Esophagus muscularis mucosa (tissue), 4 donors: Measurements from ENCODE around the gene OXCT1. TPM values are rescaled to one million over a fixed set of nuclear protein-coding genes. Genes with fewer than 3 reads are reported as not detected.

ENCODE experiments used
- DNase-seq: peaks from one replicate; pipeline ENCODE4 v3.0.0-alpha.2; 2017; ENCODE audit errors: extremely low spot score
- H3K27ac ChIP-seq, 4 donors: fragments of 200-600 bp; sonication (generic); replicated peaks in 1 of 4; 1 replicate in 3 of 4; 2 replicates in 1 of 4; pipeline ENCODE4 v1.5.1; 2016 to 2019; ENCODE audit warnings: mild to moderate bottlenecking in 1 of 4
- H3K27me3 ChIP-seq, 4 donors: fragments of 200-600 bp; sonication (generic); one replicate each; pipeline versions ENCODE4 v1.5.1 to v1.6.0; 2016 to 2019
- H3K36me3 ChIP-seq, 4 donors: fragments of 200-600 bp; sonication (generic); one replicate each; pipeline ENCODE4 v1.5.1; 2016 to 2019
- H3K4me1 ChIP-seq, 4 donors: fragments of 200-600 bp; sonication (generic); one replicate each; pipeline ENCODE4 v1.5.1; 2016 to 2019
- H3K4me3 ChIP-seq, 4 donors: fragments of 200-600 bp; sonication (generic); 1 replicate in 2 of 4; 2 replicates in 2 of 4; pipeline ENCODE4 v1.5.1; 2016 to 2019; ENCODE audit warnings: mild to moderate bottlenecking in 4 of 4, moderate library complexity in 1 of 4
- H3K9me3 ChIP-seq, 4 donors: fragments of 200-600 bp; sonication (generic); 1 replicate in 3 of 4; 2 replicates in 1 of 4; pipeline ENCODE4 v1.5.1; 2016 to 2019
- EP300 ChIP-seq: sonication (generic); formaldehyde crosslinking; IDR thresholded peaks from one replicate; pipeline ENCODE4 v1.6.1; 2017; ENCODE audit warnings: antibody characterized with exemption
- POLR2A ChIP-seq: fragments of 450-650 bp; IDR thresholded peaks from one replicate; pipeline ENCODE4 v1.6.1; 2017; ENCODE audit warnings: antibody characterized with exemption, moderate library complexity, mild to moderate bottlenecking, low read depth
- POLR2AphosphoS5 ChIP-seq, 2 donors: sonication (generic); formaldehyde crosslinking; IDR thresholded peaks; one replicate each; pipeline ENCODE4 v1.6.1; 2017; ENCODE audit warnings: antibody characterized with exemption in 2 of 2
- WGBS: methylation state at CpG from one replicate; pipeline ENCODE4 v1.1.5; 2018; 5-methylcytosine and 5-hydroxymethylcytosine counted together
- intact Hi-C: fragments of 100-400 bp; cut with DNase I; formaldehyde crosslinking; loops from one replicate; pipeline ENCODE4 v1.15.1; 2023
- total RNA-seq, 4 donors: library from RNA; depleted of rRNA; stranded (reverse); fragments of >200 nt; gene quantifications; one replicate each; pipeline versions ENCODE4 v1.1.0 to v1.2.1, GENCODE V29; 2016
- TF ChIP-seq, protein P1 (sequence below), 3 experiments: fragments of 200-600 bp in 2 of 3; fragments of 450-650 bp in 1 of 3; sonication (generic) in 2 of 3; IDR thresholded peaks; one replicate each; pipeline ENCODE4 v1.5.1; 2017 to 2019; ENCODE audit warnings: antibody characterized with exemption in 3 of 3, mild to moderate bottlenecking in 2 of 3, moderate library complexity in 1 of 3

OXCT1 gene
- total RNA-seq, 4 donors from 2014 or later = 30.8 to 47.6 (median 37.7) TPM

DNA sequence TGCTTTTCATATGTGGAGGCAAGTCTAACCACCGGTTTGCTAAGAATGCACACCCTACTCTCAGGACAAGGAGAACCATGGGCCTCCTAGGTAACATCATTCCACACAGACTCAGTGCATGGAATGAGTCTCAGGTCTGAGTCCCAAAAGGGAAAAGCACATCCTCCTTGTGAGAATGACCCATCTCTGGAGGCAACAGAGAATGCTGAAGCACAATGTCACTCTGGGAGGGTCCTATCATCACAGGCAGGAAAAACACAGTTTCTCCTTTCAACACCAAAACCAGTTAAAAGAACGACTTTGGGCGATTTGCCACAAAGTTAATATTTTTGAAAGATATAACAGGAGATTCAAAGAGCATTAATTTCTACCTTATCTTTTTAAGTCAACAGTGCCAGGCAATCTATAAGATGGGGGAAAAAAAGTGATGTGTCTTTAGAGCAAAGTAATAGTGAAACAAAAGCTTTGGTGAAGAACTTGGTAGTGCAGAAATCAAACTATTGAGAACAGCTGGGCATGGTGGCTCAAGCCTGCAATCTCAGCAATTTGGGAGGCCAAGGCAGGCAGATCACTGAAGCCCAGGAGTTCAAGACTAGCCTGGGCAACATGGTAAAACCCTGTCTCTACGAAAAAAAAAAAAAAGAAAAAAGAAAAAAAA lies 97.3 kb downstream of the OXCT1 start:
- intact Hi-C loops = no loop called here

GRCh38 chr5:41772056-41772455 lies 98.2 kb downstream of the OXCT1 start:
- TF ChIP-seq, protein P1, sequence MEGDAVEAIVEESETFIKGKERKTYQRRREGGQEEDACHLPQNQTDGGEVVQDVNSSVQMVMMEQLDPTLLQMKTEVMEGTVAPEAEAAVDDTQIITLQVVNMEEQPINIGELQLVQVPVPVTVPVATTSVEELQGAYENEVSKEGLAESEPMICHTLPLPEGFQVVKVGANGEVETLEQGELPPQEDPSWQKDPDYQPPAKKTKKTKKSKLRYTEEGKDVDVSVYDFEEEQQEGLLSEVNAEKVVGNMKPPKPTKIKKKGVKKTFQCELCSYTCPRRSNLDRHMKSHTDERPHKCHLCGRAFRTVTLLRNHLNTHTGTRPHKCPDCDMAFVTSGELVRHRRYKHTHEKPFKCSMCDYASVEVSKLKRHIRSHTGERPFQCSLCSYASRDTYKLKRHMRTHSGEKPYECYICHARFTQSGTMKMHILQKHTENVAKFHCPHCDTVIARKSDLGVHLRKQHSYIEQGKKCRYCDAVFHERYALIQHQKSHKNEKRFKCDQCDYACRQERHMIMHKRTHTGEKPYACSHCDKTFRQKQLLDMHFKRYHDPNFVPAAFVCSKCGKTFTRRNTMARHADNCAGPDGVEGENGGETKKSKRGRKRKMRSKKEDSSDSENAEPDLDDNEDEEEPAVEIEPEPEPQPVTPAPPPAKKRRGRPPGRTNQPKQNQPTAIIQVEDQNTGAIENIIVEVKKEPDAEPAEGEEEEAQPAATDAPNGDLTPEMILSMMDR (IDR thresholded peaks at IDR 0.05) = no peak
- TF ChIP-seq POLR2AphosphoS5 (IDR thresholded peaks at IDR 0.05) = no peak
- TF ChIP-seq EP300 = no peak
- no peak for TF ChIP-seq POLR2A
- no peaks in the 10 kb centered on the region for H3K9me3 ChIP-seq
- H3K36me3 ChIP-seq = peaks cover 0 to 7% (median 0%) of the 10 kb centered on the region in 4 donors
- no peaks in the 10 kb centered on the region for H3K27me3 ChIP-seq
- 84% methylated on average over 2 of the region's 2 CpGs for WGBS
- no peak for DNase-seq
- no peak overlapping the region for H3K4me3 ChIP-seq
- intact Hi-C loops = no loop called here
- H3K27ac ChIP-seq = no peak overlapping the region
- H3K4me1 ChIP-seq = no peaks in the 10 kb centered on the region

More for the DNA sequence above, 97.3 kb downstream of the OXCT1 start:
- Histone ChIP-seq H3K27ac (no peak overlapping the region), H3K36me3 (peaks cover 0 to 7% (median 0%) of the 10 kb centered on the region in 4 donors), H3K4me1 (no peaks in the 10 kb centered on the region), H3K9me3 (no peaks in the 10 kb centered on the region), H3K27me3 (no peaks in the 10 kb centered on the region), H3K4me3 (no peak overlapping the region)
- TF ChIP-seq EP300 (no peak), POLR2A (no peak), POLR2AphosphoS5 (IDR thresholded peaks at IDR 0.05) (no peak)
- TF ChIP-seq, protein P1 (IDR thresholded peaks at IDR 0.05) = no peak
- 94% methylated on average over 4 of the region's 4 CpGs for WGBS
- DNase-seq = no peak

GRCh38 chr5:41770799-41771198 lies 99.4 kb downstream of the OXCT1 start:
- H3K4me1 ChIP-seq = no peaks in the 10 kb centered on the region
- no peak overlapping the region for H3K27ac ChIP-seq
- no peak overlapping the region for H3K4me3 ChIP-seq
- H3K27me3 ChIP-seq = no peaks in the 10 kb centered on the region
- no peak for TF ChIP-seq POLR2A
- no peak for TF ChIP-seq EP300
- TF ChIP-seq POLR2AphosphoS5 (IDR thresholded peaks at IDR 0.05) = no peak
- TF ChIP-seq, protein P1 (IDR thresholded peaks at IDR 0.05) = no peak
- intact Hi-C loops = no loop called here
- no peak for DNase-seq
- peaks cover 0 to 7% (median 0%) of the 10 kb centered on the region in 4 donors for H3K36me3 ChIP-seq
- H3K9me3 ChIP-seq = no peaks in the 10 kb centered on the region

DNA sequence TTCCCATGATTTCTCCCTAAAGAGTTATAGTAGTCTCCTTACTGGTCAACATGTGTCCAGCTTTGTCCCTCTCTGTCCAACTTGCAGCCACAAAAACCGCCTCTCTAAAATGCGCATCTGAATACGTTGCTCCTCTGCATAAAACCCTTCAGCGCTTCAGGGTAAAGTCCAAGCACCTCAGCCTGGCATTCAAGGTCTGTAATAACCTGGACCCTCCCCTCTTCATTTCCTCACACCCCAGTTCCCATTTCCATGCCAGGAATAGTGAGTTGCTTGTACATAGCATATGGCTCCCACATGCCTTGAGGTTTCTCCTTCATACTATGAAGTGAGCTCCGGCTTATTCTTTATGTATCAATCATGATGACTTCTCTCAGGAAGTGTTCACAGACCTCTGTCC lies 101.5 kb downstream of the OXCT1 start:
- TF ChIP-seq, protein P1 (IDR thresholded peaks at IDR 0.05) = no peak
- TF ChIP-seq POLR2AphosphoS5 (IDR thresholded peaks at IDR 0.05) (no peak), POLR2A (no peak), EP300 (no peak)
- peaks cover 0 to 7% (median 0%) of the 10 kb centered on the region in 4 donors for H3K36me3 ChIP-seq
- H3K9me3 ChIP-seq = no peaks in the 10 kb centered on the region
- no peaks in the 10 kb centered on the region for H3K27me3 ChIP-seq
- no peak overlapping the region for H3K27ac ChIP-seq
- WGBS = 96% methylated on average over 5 of the region's 5 CpGs
- intact Hi-C loops = no loop called here
- no peaks in the 10 kb centered on the region for H3K4me1 ChIP-seq
- DNase-seq = no peak
- no peak overlapping the region for H3K4me3 ChIP-seq

DNA sequence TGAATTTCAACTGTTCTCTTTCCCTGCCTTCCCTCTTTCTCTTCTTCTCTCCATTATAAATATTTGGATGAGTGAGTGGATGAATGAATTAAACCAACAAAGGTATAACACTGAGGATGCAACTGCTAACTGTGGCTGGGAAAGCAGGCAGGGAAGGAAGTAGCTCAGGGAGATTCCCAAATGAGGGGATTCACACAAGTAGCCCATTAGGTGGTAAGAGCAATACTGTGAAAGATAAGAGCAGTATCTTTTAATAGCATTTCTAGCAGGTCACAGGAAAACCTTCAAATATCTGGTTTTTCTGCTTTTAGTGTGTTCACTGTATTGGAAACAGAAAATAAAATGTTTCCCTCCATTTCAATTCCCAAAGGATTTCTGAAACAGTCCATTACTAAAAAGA lies 105.6 kb downstream of the OXCT1 start:
- H3K36me3 ChIP-seq = peaks cover 9 to 21% (median 13%) of the 10 kb centered on the region in 4 donors
- H3K4me3 ChIP-seq = no peak overlapping the region
- H3K9me3 ChIP-seq = no peaks in the 10 kb centered on the region
- H3K27me3 ChIP-seq = no peaks in the 10 kb centered on the region
- no peaks in the 10 kb centered on the region for H3K4me1 ChIP-seq
- DNase-seq = no peak
- H3K27ac ChIP-seq = no peak overlapping the region
- TF ChIP-seq POLR2A = no peak
- TF ChIP-seq, protein P1 (IDR thresholded peaks at IDR 0.05) = no peak
- TF ChIP-seq POLR2AphosphoS5 (IDR thresholded peaks at IDR 0.05) = no peak
- no peak for TF ChIP-seq EP300
- intact Hi-C loops = no loop called here
